Endothelial cell of umbilical vein (primary cell): ENCODE data around the gene ACAD9. TPM values are rescaled to one million over a fixed set of nuclear protein-coding genes. Genes with fewer than 3 reads are reported as not detected.

Experiments used
- BruUV-seq: library from RNA; stranded (reverse); fragments of 400-500 nt; replicated peaks from 2 replicates; lab custom pipeline; 2021; lab: Mats Ljungman, UMichigan
- CTCF ChIA-PET: fragments of 300-600, 350-600 bp; sonication (Branson Sonifier 250); formaldehyde crosslinking; loops from one replicate; lab custom pipeline; 2021; ENCODE audit warnings: antibody characterized with exemption, inconsistent platforms; lab: Charles Lee
- POLR2A ChIA-PET: fragments of 300-600, 350-600 bp; sonication (Branson Sonifier 250); formaldehyde crosslinking; loops from one replicate; lab custom pipeline; 2021; ENCODE audit warnings: antibody characterized with exemption, inconsistent platforms; lab: Charles Lee
- DNase-seq: peaks from one replicate; pipeline ENCODE4 v3.0.0-alpha.2; 2011; ENCODE audit warnings: low read depth, low spot score
- FAIRE-seq: peaks from 2 replicates; lab custom pipeline; 2011; peaks lifted over from hg19 to GRCh38; lab: Jason Lieb, UNC
- H2AFZ ChIP-seq: 2 replicates; pipeline ENCODE4 v1.6.0; 2012; ENCODE audit warnings: low read depth, low read length, control low read depth, inconsistent platforms
- H3K27ac ChIP-seq: 2 replicates; pipeline ENCODE4 v1.5.1; 2011; ENCODE audit warnings: low read depth, mild to moderate bottlenecking, control low read depth, low read length, moderate library complexity; ENCODE audit not compliant: insufficient read depth
- H3K27me3 ChIP-seq, 2 experiments: 2 replicates each; pipeline versions ENCODE4 v1.6.0 to v1.6.1; 2011; ENCODE audit warnings: low read length in 2 of 2, mixed read lengths in 1 of 2; ENCODE audit not compliant: control insufficient read depth in 2 of 2, insufficient read depth in 2 of 2
- H3K36me3 ChIP-seq, 2 experiments: 2 replicates in 1 of 2; 3 replicates in 1 of 2; pipeline ENCODE4 v1.5.1; 2011; ENCODE audit warnings: low read length in 2 of 2, mild to moderate bottlenecking in 1 of 2, moderate library complexity in 1 of 2; ENCODE audit not compliant: control insufficient read depth in 2 of 2, insufficient read depth in 2 of 2; ENCODE audit errors: extremely low read depth in 1 of 2
- H3K4me1 ChIP-seq: 3 replicates; pipeline ENCODE4 v1.5.1; 2011; ENCODE audit warnings: mild to moderate bottlenecking, low read length; ENCODE audit not compliant: control insufficient read depth, insufficient read depth; ENCODE audit errors: extremely low read depth
- H3K4me2 ChIP-seq: 2 replicates; pipeline ENCODE4 v1.6.1; 2011; ENCODE audit warnings: low read length, control low read depth, mixed read lengths; ENCODE audit not compliant: insufficient read depth
- H3K4me3 ChIP-seq, 3 experiments: fragments of 200-600 bp in 1 of 3; sonication (generic), shearing (Covaris generic) in 1 of 3; replicated peaks in 1 of 3; 2 replicates each; pipeline ENCODE4 v1.5.1; 2011 to 2016; ENCODE audit warnings: control low read depth in 3 of 3, low read length in 3 of 3, mild to moderate bottlenecking in 2 of 3, inconsistent platforms in 1 of 3, low read depth in 1 of 3, moderate library complexity in 1 of 3; ENCODE audit not compliant: insufficient read depth in 1 of 3
- H3K79me2 ChIP-seq: 2 replicates; pipeline ENCODE4 v1.6.0; 2012; ENCODE audit warnings: low read length, inconsistent platforms; ENCODE audit not compliant: control insufficient read depth, insufficient read depth
- H3K9ac ChIP-seq: replicated peaks from 2 replicates; pipeline ENCODE3; 2011; ENCODE audit warnings: low read length, control low read depth; ENCODE audit not compliant: insufficient read depth; ENCODE audit errors: extremely low read depth
- H3K9me1 ChIP-seq: replicated peaks from 3 replicates; pipeline ENCODE4 v1.6.0; 2011; ENCODE audit warnings: mild to moderate bottlenecking, low read length; ENCODE audit not compliant: control insufficient read depth, insufficient read depth; ENCODE audit errors: extremely low read depth
- H3K9me3 ChIP-seq: replicated peaks from 2 replicates; pipeline ENCODE4 v1.5.1; 2012; ENCODE audit warnings: low read length, inconsistent platforms; ENCODE audit not compliant: control insufficient read depth, insufficient read depth
- H4K20me1 ChIP-seq: replicated peaks from 2 replicates; pipeline ENCODE3; 2011; ENCODE audit warnings: mild to moderate bottlenecking, low read length; ENCODE audit not compliant: control insufficient read depth, insufficient read depth; ENCODE audit errors: extremely low read depth
- CTCF ChIP-seq, 2 donors: IDR thresholded peaks; 1 replicate in 1 of 2; 2 replicates in 1 of 2; pipeline ENCODE4 v1.5.1; 2011; ENCODE audit warnings: low read length in 2 of 2, mild to moderate bottlenecking in 2 of 2, moderate library complexity in 2 of 2, control low read depth in 1 of 2, inconsistent platforms in 1 of 2, low read depth in 1 of 2; ENCODE audit not compliant: insufficient read depth in 1 of 2; ENCODE audit errors: extremely low read depth in 1 of 2
- EZH2 ChIP-seq: IDR thresholded peaks from 2 replicates; pipeline ENCODE4 v1.6.1; 2012; ENCODE audit warnings: borderline replicate concordance, low read depth, mild to moderate bottlenecking, moderate library complexity, low read length, inconsistent platforms; ENCODE audit not compliant: severe bottlenecking
- FOS ChIP-seq: IDR thresholded peaks from 2 replicates; pipeline ENCODE4 v1.6.1; 2011; ENCODE audit warnings: mild to moderate bottlenecking, low read length, moderate library complexity, borderline replicate concordance; ENCODE audit not compliant: insufficient read depth
- GATA2 ChIP-seq: IDR thresholded peaks from 2 replicates; pipeline ENCODE4 v1.7.0; 2011; ENCODE audit warnings: low read depth, mild to moderate bottlenecking, moderate library complexity, mixed read lengths, low read length; ENCODE audit not compliant: insufficient read length, insufficient read depth
- JUN ChIP-seq: IDR thresholded peaks from 2 replicates; pipeline ENCODE4 v1.6.1; 2011; ENCODE audit warnings: borderline replicate concordance, low read depth; ENCODE audit not compliant: insufficient read length, insufficient read depth
- MAX ChIP-seq: IDR thresholded peaks from 2 replicates; pipeline ENCODE4 v1.6.1; 2011; ENCODE audit not compliant: insufficient read depth, insufficient read length
- MYC ChIP-seq: IDR thresholded peaks from one replicate; pipeline ENCODE4 v1.6.1; 2011; ENCODE audit warnings: mild to moderate bottlenecking, low read depth, low read length
- POLR2A ChIP-seq: IDR thresholded peaks from 2 replicates; pipeline ENCODE4 v1.6.1; 2012; ENCODE audit warnings: low read depth, mild to moderate bottlenecking, control low read depth, low read length
- POLR2AphosphoS5 ChIP-seq: IDR thresholded peaks from 2 replicates; pipeline ENCODE4 v1.6.1; 2012; ENCODE audit warnings: low read depth, mild to moderate bottlenecking, control low read depth, low read length, moderate library complexity; ENCODE audit not compliant: insufficient read depth
- dilution Hi-C: fragments of 300-500 bp; cut with MboI; formaldehyde crosslinking; loops from one replicate; pipeline ENCODE4 v1.15.0; 2019; ENCODE audit warnings: low sequenced_read_pairs; ENCODE audit not compliant: extremely low pct_ligation_motif_present
- intact Hi-C: fragments of 100-400 bp; cut with micrococcal nuclease; formaldehyde crosslinking; loops from one replicate; pipeline ENCODE4 v1.10.0; 2022
- polyA plus RNA-seq, 4 experiments: library from polyadenylated mRNA; depleted of rRNA in 3 of 4; stranded (reverse) in 3 of 4; unstranded in 1 of 4; fragments of >200 nt; gene quantifications; 2 replicates each; pipeline versions ENCODE4 v1.2.1 to v1.2.3, GENCODE V29; 2011 to 2012; ENCODE audit warnings: missing spikeins in 1 of 4
- total RNA-seq: library from RNA; stranded (reverse); gene quantifications from 2 replicates; pipeline ENCODE4 v1.2.3, GENCODE V29; 2021

Gene ACAD9
- total and polyA plus RNA-seq, 2 donors (not counting 3 experiments of a cell fraction or from before 2014, with no cell fraction given), result 58.6 to 65.8 TPM

DNA sequence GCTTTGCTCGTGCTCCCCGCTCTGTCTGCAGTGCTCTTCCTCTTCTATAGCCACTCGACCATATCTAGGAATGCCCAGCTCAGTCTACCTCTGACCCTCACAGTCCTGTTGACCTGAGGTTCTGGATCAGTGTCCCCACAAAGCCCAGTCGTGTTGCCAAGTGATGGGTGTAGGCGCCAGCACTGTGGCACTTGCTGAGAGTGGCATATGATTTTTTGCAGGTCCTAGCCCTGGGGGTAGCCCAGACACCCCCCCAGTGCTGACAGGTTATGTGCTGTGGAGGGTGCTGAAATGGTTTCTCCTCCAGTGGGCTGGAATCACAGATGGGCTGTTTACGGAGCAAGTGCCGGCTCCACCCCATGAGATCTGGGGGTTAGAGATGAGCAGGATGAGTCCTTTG is 32.5 kb downstream of the ACAD9 start:
- BruUV-seq, result no TSS peak
- TF ChIP-seq GATA2 (no peak), EZH2 (no peak), POLR2AphosphoS5 (no peak), MYC (no peak), FOS (no peak), CTCF (IDR thresholded peaks at IDR 0.05; ENCODE audit: extremely low read depth in 1 of 2, insufficient read depth in 1 of 2, low read depth in 1 of 2, low read length in 2 of 2) (no peak), MAX (no peak), JUN (no peak), POLR2A (no peak)
- no peak for DNase-seq
- no peaks in the 10 kb centered on the region for H3K4me1 ChIP-seq
- H3K27ac ChIP-seq, result no peak overlapping the region
- peaks cover 7 to 66% of the 10 kb centered on the region in 2 experiments for H3K36me3 ChIP-seq
- no peaks in the 10 kb centered on the region for H3K27me3 ChIP-seq
- no peaks in the 10 kb centered on the region for H4K20me1 ChIP-seq
- H3K79me2 ChIP-seq, result no peaks in the 10 kb centered on the region
- ChIA-PET CTCF (no interaction called here), POLR2A (no interaction called here)
- no peaks in the 10 kb centered on the region for H3K9me3 ChIP-seq
- H2AFZ ChIP-seq, result no peak overlapping the region
- no peak overlapping the region for H3K4me3 ChIP-seq
- H3K9me1 ChIP-seq, result no peaks in the 10 kb centered on the region
- intact Hi-C loops (no loop called here), dilution Hi-C loops (loop anchor here (25.0 kb wide), 1 partner anchor 200 kb away; the partner anchor contains the start of gene RAB43)
- H3K4me2 ChIP-seq, result no peak overlapping the region
- FAIRE-seq, result no peak
- no peak overlapping the region for H3K9ac ChIP-seq
